PC-3 (cell line): ENCODE data around the gene PRDM11. TPM values are rescaled to one million over a fixed set of nuclear protein-coding genes. Genes with fewer than 3 reads are reported as not detected.

Experiments used
- ATAC-seq: fragments of 200-7000 bp; cut with Tn5 transposase; 2 replicates; pipeline ENCODE4 v1.9.1; 2020; ENCODE audit warnings: mild to moderate bottlenecking, moderate library complexity
- BruUV-seq: library from RNA; stranded (reverse); fragments of 400-500 nt; replicated peaks from 2 replicates; lab custom pipeline; 2021; lab: Mats Ljungman, UMichigan
- CTCF ChIA-PET: fragments of 300-600 bp; sonication (Branson Sonifier 250); formaldehyde crosslinking; loops from one replicate; lab custom pipeline; 2022; ENCODE audit warnings: antibody characterized with exemption; lab: Charles Lee
- POLR2A ChIA-PET: fragments of 300-600 bp; sonication (Branson Sonifier 250); formaldehyde crosslinking; loops from one replicate; lab custom pipeline; 2022; ENCODE audit warnings: antibody characterized with exemption; ENCODE audit not compliant: unreplicated experiment; lab: Charles Lee
- DNase-seq: peaks from one replicate; pipeline ENCODE4 v3.0.0-alpha.2; 2015
- H2AFZ ChIP-seq: fragments of 300-600 bp; sonication (generic); 2 replicates; pipeline ENCODE4 v1.6.0; 2016; ENCODE audit warnings: antibody characterized with exemption, low read length
- H3F3A ChIP-seq: fragments of 300-600 bp; sonication (generic); one replicate; pipeline ENCODE4 v1.6.0; 2017; ENCODE audit warnings: antibody characterized with exemption, low read length, control low read depth, mild to moderate bottlenecking; ENCODE audit not compliant: unreplicated experiment
- H3K27ac ChIP-seq: fragments of 300-600 bp; sonication (generic); 2 replicates; pipeline ENCODE4 v1.5.1; 2016; ENCODE audit warnings: mild to moderate bottlenecking, low read length
- H3K27me3 ChIP-seq: fragments of 300-600 bp; sonication (generic); 2 replicates; pipeline ENCODE4 v1.6.1; 2016; ENCODE audit warnings: low read length, mixed read lengths
- H3K36me3 ChIP-seq: fragments of 300-600 bp; sonication (generic); 2 replicates; pipeline ENCODE4 v1.6.1; 2016; ENCODE audit warnings: low read depth, mixed run types, low read length, mixed read lengths
- H3K4me1 ChIP-seq: fragments of 300-600 bp; sonication (generic); 2 replicates; pipeline ENCODE4 v1.5.1; 2016; ENCODE audit warnings: low read length; ENCODE audit not compliant: insufficient read depth
- H3K4me2 ChIP-seq: fragments of 300-600 bp; sonication (generic); 2 replicates; pipeline ENCODE4 v1.6.0; 2016; ENCODE audit warnings: low read length
- H3K4me3 ChIP-seq: fragments of 300-600 bp; sonication (generic); 2 replicates; pipeline ENCODE4 v1.5.1; 2016; ENCODE audit warnings: mild to moderate bottlenecking, low read length, mixed read lengths
- H3K79me2 ChIP-seq: fragments of 300-600 bp; sonication (generic); 2 replicates; pipeline ENCODE4 v1.6.1; 2017; ENCODE audit warnings: low read length, mixed read lengths
- H3K9ac ChIP-seq: fragments of 300-600 bp; sonication (generic); 2 replicates; pipeline ENCODE4 v1.6.0; 2016; ENCODE audit warnings: mild to moderate bottlenecking, low read length
- H3K9me2 ChIP-seq: fragments of 300-600 bp; sonication (generic); replicated peaks from 2 replicates; pipeline ENCODE4 v1.6.1; 2016; ENCODE audit warnings: mixed run types, low read length, mixed read lengths
- H3K9me3 ChIP-seq: fragments of 300-600 bp; sonication (generic); 2 replicates; pipeline ENCODE4 v1.6.1; 2016; ENCODE audit warnings: low read length, mixed read lengths
- H4K20me1 ChIP-seq: fragments of 300-600 bp; sonication (generic); 2 replicates; pipeline ENCODE4 v1.6.1; 2016; ENCODE audit warnings: low read length, mixed read lengths
- CTCF ChIP-seq: fragments of 300-600 bp; sonication (generic); conservative IDR thresholded peaks from 2 replicates; pipeline ENCODE4 v1.5.1; 2017; ENCODE audit warnings: antibody characterized with exemption, low read depth, mild to moderate bottlenecking, low read length
- EZH2 ChIP-seq: fragments of 300-600 bp; sonication (generic); IDR thresholded peaks from one replicate; pipeline ENCODE4 v1.6.1; 2017; ENCODE audit warnings: antibody characterized with exemption, mild to moderate bottlenecking, low read length; ENCODE audit not compliant: unreplicated experiment
- EZH2phosphoT487 ChIP-seq: fragments of 300-600 bp; sonication (generic); IDR thresholded peaks from 2 replicates; pipeline ENCODE4 v1.6.1; 2018; ENCODE audit warnings: mild to moderate bottlenecking, antibody characterized with exemption, low read length, borderline replicate concordance
- intact Hi-C: fragments of 100-400 bp; cut with micrococcal nuclease; formaldehyde crosslinking; loops from 2 replicates; pipeline ENCODE4 v1.9.0; 2023
- total RNA-seq: library from RNA; depleted of rRNA; stranded (reverse); fragments of >200 nt; gene quantifications from 2 replicates; pipeline ENCODE4 v1.2.3, GENCODE V29; 2014

PRDM11 gene
- total RNA-seq, 1 experiment from 2014 or later: 5.0 TPM

DNA sequence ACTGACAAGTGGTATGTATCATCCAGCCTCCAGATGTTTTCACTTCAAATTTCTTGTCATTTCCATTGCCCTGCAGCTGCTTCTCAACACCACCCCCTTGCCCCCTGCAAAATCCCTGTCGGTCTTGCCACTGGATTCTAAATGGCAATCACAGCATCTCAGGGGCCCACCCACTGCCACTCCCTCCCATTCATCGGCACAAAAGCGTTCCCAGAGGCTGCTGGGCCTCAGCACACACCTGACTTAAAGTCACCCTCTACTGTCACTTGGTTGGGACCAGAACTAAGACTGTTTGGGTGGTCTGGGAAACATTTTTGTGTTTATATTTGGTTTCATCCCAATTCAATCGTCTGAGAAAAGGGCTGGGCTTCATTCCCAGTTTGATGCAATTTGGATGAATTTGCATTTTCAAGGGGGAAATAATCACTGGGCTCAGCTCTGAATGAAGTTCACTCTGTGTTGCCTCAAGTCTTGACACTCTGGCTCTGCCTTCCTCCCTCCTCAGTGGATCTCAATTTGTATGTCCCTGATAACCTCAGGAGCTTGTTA lies 112.6 kb downstream of the PRDM11 start:
- ChIA-PET POLR2A (no interaction called here), CTCF (no interaction called here)
- BruUV-seq: no TSS peak

DNA sequence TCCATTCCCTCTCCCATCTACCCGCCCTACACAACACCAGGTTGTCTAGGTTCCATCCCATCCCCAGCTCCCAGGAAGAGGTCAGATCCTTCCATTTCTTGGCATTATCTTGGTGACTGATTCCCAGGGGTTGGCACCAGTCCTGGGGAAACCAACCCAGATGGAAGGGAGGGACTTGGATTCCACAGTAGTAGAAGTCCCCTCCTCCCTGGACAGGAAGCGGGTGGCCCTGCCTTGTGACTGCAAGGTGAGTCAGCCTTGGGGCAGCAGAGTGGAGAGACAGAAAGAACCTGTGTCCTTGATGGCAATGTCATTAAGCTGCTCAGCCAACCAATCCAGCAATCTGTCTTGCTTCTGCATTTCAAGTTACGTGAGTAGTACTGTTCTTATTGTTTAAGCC lies 113.2 kb downstream of the PRDM11 start:
- no peaks in the 10 kb centered on the region for H3F3A ChIP-seq
- intact Hi-C loops: no loop called here
- no TSS peak for BruUV-seq
- H2AFZ ChIP-seq: no peak overlapping the region
- H3K36me3 ChIP-seq: no peaks in the 10 kb centered on the region
- H3K9me3 ChIP-seq: no peaks in the 10 kb centered on the region
- no peak for TF ChIP-seq EZH2
- TF ChIP-seq CTCF: no peak
- no peak for TF ChIP-seq EZH2phosphoT487
- 0 out of 2 replicates have a peak overlapping the region, but pooled peaks have one; percentile 17 for H3K4me2 ChIP-seq
- H3K9me2 ChIP-seq: no peaks in the 10 kb centered on the region
- peak overlapping the region; percentile 31; the same call in 1 of the 2 replicates for H3K27ac ChIP-seq
- POLR2A ChIA-PET: no interaction called here
- H3K4me1 ChIP-seq: peaks cover 21% of the 10 kb centered on the region
- H3K79me2 ChIP-seq: no peaks in the 10 kb centered on the region
- CTCF ChIA-PET: interaction anchor here (0.6 kb wide), 1 partner anchor 1802 kb away, joined by 4 read pairs; no protein-coding TSS in a partner anchor
- H3K9ac ChIP-seq: no peak overlapping the region
- no peaks in the 10 kb centered on the region for H3K27me3 ChIP-seq
- H4K20me1 ChIP-seq: no peaks in the 10 kb centered on the region
- peak; percentile 96 for ATAC-seq
- DNase-seq: peak; percentile 83
- no peak overlapping the region for H3K4me3 ChIP-seq

More for the DNA sequence above, 112.6 kb downstream of the PRDM11 start:
- no peaks in the 10 kb centered on the region for H4K20me1 ChIP-seq
- 0 out of 2 replicates have a peak overlapping the region, but pooled peaks have one; percentile 17 for H3K4me2 ChIP-seq
- intact Hi-C loops: no loop called here
- no peaks in the 10 kb centered on the region for H3K9me3 ChIP-seq
- TF ChIP-seq EZH2 (no peak), EZH2phosphoT487 (no peak), CTCF (no peak)
- no peak overlapping the region for H3K4me3 ChIP-seq
- H2AFZ ChIP-seq: no peak overlapping the region
- H3K36me3 ChIP-seq: no peaks in the 10 kb centered on the region
- no peak for DNase-seq
- H3K27ac ChIP-seq: peak overlapping the region; percentile 31; the same call in 1 of the 2 replicates
- H3K4me1 ChIP-seq: peaks cover 16% of the 10 kb centered on the region
- no peaks in the 10 kb centered on the region for H3F3A ChIP-seq
- no peak overlapping the region for H3K9ac ChIP-seq
- no peaks in the 10 kb centered on the region for H3K9me2 ChIP-seq
- ATAC-seq: no peak
- H3K27me3 ChIP-seq: no peaks in the 10 kb centered on the region
- H3K79me2 ChIP-seq: no peaks in the 10 kb centered on the region

GRCh38 chr11:45260071-45260470 lies 113.6 kb downstream of the PRDM11 start:
- BruUV-seq: no TSS peak
- 0 out of 2 replicates have a peak overlapping the region, but pooled peaks have one; percentile 17 for H3K4me2 ChIP-seq

More at GRCh38 chr11:45260071-45260470, 113.6 kb downstream of the PRDM11 start:
- H3K4me3 ChIP-seq: no peak overlapping the region
- no peaks in the 10 kb centered on the region for H3K36me3 ChIP-seq
- no peaks in the 10 kb centered on the region for H3K79me2 ChIP-seq
- no peak overlapping the region for H3K9ac ChIP-seq
- intact Hi-C loops: no loop called here
- no peaks in the 10 kb centered on the region for H3F3A ChIP-seq
- H3K27me3 ChIP-seq: no peaks in the 10 kb centered on the region
- no peaks in the 10 kb centered on the region for H3K9me2 ChIP-seq
- ChIA-PET POLR2A (no interaction called here), CTCF (interaction anchor here (0.6 kb wide), 1 partner anchor 1802 kb away, joined by 4 read pairs; no protein-coding TSS in a partner anchor)
- H3K4me1 ChIP-seq: peaks cover 24% of the 10 kb centered on the region
- peak overlapping the region; percentile 23; the same call in 1 of the 2 replicates for H3K27ac ChIP-seq
- DNase-seq (no peak), ATAC-seq (no peak)
- no peaks in the 10 kb centered on the region for H3K9me3 ChIP-seq
- no peak for TF ChIP-seq CTCF
- TF ChIP-seq EZH2: no peak
- no peak for TF ChIP-seq EZH2phosphoT487
- no peak overlapping the region for H2AFZ ChIP-seq
- H4K20me1 ChIP-seq: no peaks in the 10 kb centered on the region
